IPS-NIHi7 (cell line): Measurements from ENCODE around the gene ACADM.
"Not testable (repeated sequence)": the region's sequence is repeated elsewhere in the genome, so short reads cannot be mapped to it uniquely, and the experiment has no call there.

Experiments used
- DNase-seq: peaks from one replicate; pipeline ENCODE4 v3.0.0; 2012; ENCODE audit warnings: mixed read lengths; ENCODE audit errors: extremely low spot score

The ACADM gene

GRCh38 chr1:75736016-75736415, 11.5 kb downstream of the ACADM start:
- no peak for DNase-seq

- DNase-seq: no peak
Measured at GRCh38 chr1:75742047-75742625, 17.6 kb downstream of the ACADM start.

GRCh38 chr1:75745276-75745675, 20.8 kb downstream of the ACADM start:
- no peak for DNase-seq

GRCh38 chr1:75757210-75757609, 32.7 kb downstream of the ACADM start:
- DNase-seq: not testable (repeated sequence)

- DNase-seq: not testable (repeated sequence)
Measured at GRCh38 chr1:75758543-75758942, 34.0 kb downstream of the ACADM start.

- no peak for DNase-seq
Measured at GRCh38 chr1:75764057-75764655, 39.6 kb downstream of the ACADM start.

- DNase-seq: no peak
Measured at GRCh38 chr1:75765697-75766355, 41.3 kb downstream of the ACADM start.

GRCh38 chr1:75768016-75768415, 43.5 kb downstream of the ACADM start:
- DNase-seq: no peak

GRCh38 chr1:75770761-75771160, 46.3 kb downstream of the ACADM start:
- DNase-seq: no peak

- DNase-seq: no peak
Measured at GRCh38 chr1:75771978-75772377, 47.5 kb downstream of the ACADM start.

GRCh38 chr1:75777812-75778211, 53.3 kb downstream of the ACADM start:
- DNase-seq: not testable (repeated sequence)

- DNase-seq: not testable (repeated sequence)
Measured at GRCh38 chr1:75778694-75779093, 54.2 kb downstream of the ACADM start.

- not testable (repeated sequence) for DNase-seq
Measured at GRCh38 chr1:75780183-75780582, 55.7 kb downstream of the ACADM start.

- DNase-seq: not testable (repeated sequence)
Measured at GRCh38 chr1:75783920-75784319, 59.4 kb downstream of the ACADM start.

GRCh38 chr1:75785320-75785982, 60.9 kb downstream of the ACADM start:
- DNase-seq: no peak

GRCh38 chr1:75785983-75786853, 61.7 kb downstream of the ACADM start, which contains the start of gene RABGGTB:
RABGGTB (plus strand) TSS chr1:75786256; CDS start chr1:75786272, 16 bp downstream.
- DNase-seq: peak; percentile 98

GRCh38 chr1:75786901-75787493, 62.5 kb downstream of the ACADM start:
- DNase-seq: no peak

GRCh38 chr1:75787524-75787923, 63.0 kb downstream of the ACADM start:
- DNase-seq: no peak

- no peak for DNase-seq
Measured at GRCh38 chr1:75789988-75790387, 65.5 kb downstream of the ACADM start.

- DNase-seq: no peak
Measured at GRCh38 chr1:75791022-75791421, 66.5 kb downstream of the ACADM start.

GRCh38 chr1:75792091-75792490, 67.6 kb downstream of the ACADM start:
- DNase-seq: no peak
